OCI-LY3 (cell line): Measurements from ENCODE around the gene ERGIC3.

ENCODE experiments used
- EZH2phosphoT487 ChIP-seq: fragments of 200-600 bp; shearing (Covaris generic); IDR thresholded peaks from 2 replicates; pipeline ENCODE4 v1.6.1; 2018; ENCODE audit warnings: antibody characterized with exemption, mixed run types, low read depth
- TF ChIP-seq, protein P1 (sequence below): fragments of 200-600, 300-600 bp; sonication (generic); IDR thresholded peaks from 2 replicates; pipeline ENCODE4 v1.5.1; 2014; ENCODE audit warnings: antibody characterized with exemption, low read length, low read depth

DNA sequence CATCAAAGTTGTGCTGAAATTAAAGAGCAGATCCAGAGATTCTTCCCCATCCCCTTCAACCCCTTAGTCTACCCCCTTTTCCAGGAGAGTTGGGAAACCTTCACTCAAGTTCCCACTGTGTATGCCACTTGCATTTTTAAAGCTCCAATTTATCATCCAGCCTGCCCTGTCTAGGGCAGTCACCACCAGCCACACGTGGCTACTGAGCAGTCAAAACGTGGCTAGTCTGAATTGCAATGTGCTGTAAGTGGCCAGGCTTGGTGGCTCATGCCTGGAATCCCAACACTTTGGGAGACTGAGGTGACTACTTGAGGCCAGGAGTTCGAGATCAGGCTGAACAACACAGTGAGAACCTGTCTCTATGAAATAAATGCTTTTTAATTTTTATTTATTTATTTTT lies 34.9 kb downstream of the ERGIC3 start:
- TF ChIP-seq, protein P1, sequence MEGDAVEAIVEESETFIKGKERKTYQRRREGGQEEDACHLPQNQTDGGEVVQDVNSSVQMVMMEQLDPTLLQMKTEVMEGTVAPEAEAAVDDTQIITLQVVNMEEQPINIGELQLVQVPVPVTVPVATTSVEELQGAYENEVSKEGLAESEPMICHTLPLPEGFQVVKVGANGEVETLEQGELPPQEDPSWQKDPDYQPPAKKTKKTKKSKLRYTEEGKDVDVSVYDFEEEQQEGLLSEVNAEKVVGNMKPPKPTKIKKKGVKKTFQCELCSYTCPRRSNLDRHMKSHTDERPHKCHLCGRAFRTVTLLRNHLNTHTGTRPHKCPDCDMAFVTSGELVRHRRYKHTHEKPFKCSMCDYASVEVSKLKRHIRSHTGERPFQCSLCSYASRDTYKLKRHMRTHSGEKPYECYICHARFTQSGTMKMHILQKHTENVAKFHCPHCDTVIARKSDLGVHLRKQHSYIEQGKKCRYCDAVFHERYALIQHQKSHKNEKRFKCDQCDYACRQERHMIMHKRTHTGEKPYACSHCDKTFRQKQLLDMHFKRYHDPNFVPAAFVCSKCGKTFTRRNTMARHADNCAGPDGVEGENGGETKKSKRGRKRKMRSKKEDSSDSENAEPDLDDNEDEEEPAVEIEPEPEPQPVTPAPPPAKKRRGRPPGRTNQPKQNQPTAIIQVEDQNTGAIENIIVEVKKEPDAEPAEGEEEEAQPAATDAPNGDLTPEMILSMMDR: no peak
- TF ChIP-seq EZH2phosphoT487: no peak
